Testis (tissue), 2 donors: Measurements from ENCODE around the gene INF2.

ENCODE experiments used
- CTCF ChIP-seq, 3 experiments: fragments of 450-650 bp in 2 of 3; fragments of 200-600 bp in 1 of 3; sonication (generic) in 1 of 3; IDR thresholded peaks; one replicate each; pipeline ENCODE4 v1.5.1; 2016 to 2019; ENCODE audit warnings: antibody characterized with exemption in 3 of 3, mild to moderate bottlenecking in 2 of 3, moderate library complexity in 1 of 3
- POLR2A ChIP-seq: fragments of 450-650 bp; IDR thresholded peaks from one replicate; pipeline ENCODE4 v1.6.1; 2017; ENCODE audit warnings: antibody characterized with exemption, mild to moderate bottlenecking, moderate library complexity

DNA sequence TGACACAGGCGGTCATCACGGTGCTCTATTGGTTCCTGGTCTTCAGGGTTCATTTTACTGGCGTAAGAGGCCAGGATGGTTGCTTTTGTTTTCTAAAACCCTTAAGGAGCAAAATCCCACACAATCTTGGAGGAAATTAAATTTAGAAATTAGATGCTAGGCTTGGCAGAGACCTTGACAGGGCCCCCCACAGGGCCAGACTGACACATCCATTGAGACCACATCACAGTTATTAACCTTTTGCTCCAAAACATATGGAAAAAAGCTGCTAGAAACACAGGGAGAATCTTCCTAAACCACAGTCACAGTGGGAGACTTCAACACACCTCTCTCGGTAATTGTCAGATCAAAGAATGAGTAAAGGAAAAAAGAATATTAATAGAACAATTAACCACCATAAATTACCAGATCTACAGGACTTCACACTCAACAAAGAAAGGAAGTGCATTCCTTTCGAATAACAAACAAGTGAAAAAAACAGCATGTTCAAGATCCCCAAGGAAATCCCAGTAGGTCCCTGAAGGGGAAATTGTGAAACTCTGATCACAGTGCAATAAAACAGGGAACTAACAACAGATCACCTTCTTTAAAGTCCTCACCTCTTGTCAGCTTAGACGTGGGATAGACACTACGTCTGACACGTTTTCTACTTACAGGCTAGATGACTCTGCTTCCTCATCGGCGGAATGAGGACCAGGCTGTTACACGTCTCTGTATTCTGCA is 44.6 kb upstream of the INF2 start:
- no peak for TF ChIP-seq CTCF (IDR thresholded peaks at IDR 0.05)
- no peak for TF ChIP-seq POLR2A
